ENCODE results near the gene ACKR2.

ACKR2 gene

GRCh38 chr3:42887084-42887483 lies 77.8 kb downstream of the ACKR2 start:
- no peak for DNase-seq (ENCODE audit: low read depth)

- no peak for DNase-seq (ENCODE audit: low read depth)
These were observed 81.8 kb downstream of the ACKR2 start for GRCh38 chr3:42891042-42891441.

DNA sequence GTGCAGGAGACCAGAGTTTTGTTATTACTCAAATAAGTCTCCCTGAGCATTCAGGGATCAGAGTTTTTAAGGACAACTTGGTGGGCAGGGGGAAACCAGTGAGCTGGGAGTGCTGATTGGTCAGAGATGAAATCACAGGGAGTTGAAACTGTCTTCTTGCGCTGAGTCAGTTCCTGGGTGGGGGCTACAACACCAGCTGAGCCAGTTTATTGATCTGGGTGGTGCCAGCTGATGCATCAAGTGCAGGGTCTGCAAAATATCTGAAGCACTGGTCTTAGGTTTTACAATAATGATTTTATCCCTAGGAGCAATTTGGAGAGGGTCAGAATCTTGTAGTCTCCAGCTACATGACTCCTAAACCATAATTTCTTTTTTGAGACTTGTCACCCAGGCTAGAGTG lies 82.9 kb downstream of the ACKR2 start:
- no peak for DNase-seq (ENCODE audit: low read depth)

- no peak for DNase-seq (ENCODE audit: low read depth)
These were observed 83.6 kb downstream of the ACKR2 start for GRCh38 chr3:42892807-42893206.

- DNase-seq (ENCODE audit: low read depth): no peak
These were observed 85.7 kb downstream of the ACKR2 start for GRCh38 chr3:42894698-42895579.

DNA sequence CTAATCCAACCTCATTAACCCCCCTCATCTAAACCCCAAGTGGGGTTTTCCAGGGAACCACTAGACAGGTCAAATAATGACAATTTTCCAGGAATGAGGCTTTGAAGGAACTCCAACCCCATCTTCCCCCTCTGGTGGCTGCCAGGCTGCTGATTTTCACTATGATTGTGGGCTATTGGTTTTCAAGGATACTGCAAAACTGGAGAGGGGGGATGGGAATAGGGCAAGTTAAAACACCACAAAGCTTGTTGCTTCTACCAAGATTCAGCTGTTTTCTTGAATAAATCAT lies 86.3 kb downstream of the ACKR2 start:
- no peak for DNase-seq (ENCODE audit: low read depth)

DNA sequence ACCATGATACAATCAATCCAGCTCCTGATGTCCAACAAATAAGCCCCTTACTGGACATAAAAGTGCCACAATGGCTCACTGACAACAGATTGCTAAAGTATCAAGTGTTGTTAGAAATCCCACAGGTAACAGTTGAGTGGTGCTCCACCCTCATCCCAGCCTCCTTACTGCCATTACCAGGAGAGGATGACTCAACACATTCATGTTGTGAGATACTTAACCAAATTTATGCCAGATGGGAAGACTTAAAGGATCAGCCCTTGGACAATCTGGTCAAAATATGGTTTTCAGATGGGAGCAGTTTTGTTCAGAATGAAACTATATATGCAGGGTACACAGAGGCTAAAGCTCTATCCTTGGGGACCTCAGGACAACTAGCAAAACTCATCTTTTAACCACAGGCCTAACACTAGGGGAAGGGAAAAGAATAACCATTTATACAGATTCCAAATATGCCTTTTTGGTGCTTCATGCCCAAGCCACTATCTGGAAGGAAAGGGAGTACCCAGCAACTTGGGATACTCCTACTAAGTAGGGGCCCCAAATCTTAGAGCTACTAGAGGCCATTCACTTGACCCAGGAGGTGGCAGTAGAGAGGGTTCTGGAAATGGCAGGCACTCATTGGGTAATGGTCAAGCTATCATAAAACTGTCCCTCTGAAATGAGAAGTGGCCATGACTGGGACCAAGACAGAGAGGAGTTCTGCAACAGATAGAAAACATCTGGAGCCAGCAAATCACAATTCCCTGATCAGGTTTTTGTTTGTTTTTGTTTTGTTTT lies 89.8 kb downstream of the ACKR2 start:
- no peak for DNase-seq (ENCODE audit: low read depth)

- no peak for DNase-seq (ENCODE audit: low read depth)
These were observed 91.2 kb downstream of the ACKR2 start for GRCh38 chr3:42900226-42901072.

- DNase-seq (ENCODE audit: low read depth): no peak
These were observed 91.8 kb downstream of the ACKR2 start for GRCh38 chr3:42901073-42901415.

DNA sequence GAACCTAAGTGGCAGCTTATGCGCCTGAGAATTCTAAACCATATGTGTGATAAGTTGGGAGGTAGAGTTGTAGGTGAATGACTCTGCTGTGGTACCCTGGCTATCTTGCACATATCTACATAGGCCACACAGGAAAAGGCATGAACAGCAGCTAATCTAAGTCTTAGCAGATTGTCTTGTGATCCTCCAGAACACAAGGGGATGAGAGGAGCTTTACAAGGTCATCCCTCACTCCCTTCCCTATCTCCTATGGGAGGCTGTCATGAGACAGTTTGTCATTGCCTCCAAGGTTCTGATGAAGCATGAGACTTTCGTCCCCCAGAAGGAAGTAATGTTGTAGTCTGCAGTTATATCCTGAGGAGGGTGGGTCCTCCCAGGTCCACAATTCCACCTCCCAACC lies 93.0 kb downstream of the ACKR2 start:
- DNase-seq (ENCODE audit: low read depth): no peak

- DNase-seq (ENCODE audit: low read depth): no peak
These were observed 94.8 kb downstream of the ACKR2 start for GRCh38 chr3:42904076-42904475.

DNA sequence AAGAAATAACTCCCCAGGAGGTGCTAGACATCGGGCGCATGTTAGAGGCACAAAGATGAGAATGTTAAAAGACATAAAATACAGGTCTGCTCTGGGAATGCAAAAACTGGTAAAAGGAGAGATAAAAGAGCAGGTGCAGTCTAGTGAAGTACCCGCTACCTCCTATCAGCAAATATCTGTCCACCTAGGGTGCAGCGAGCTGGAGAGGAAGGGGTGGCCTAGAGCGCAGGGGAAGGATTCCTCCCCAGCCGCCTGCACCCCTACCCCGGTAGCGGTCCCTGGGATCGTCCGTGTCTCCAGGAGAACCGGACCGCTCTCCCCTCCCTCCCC lies 96.5 kb downstream of the ACKR2 start:
- DNase-seq (ENCODE audit: low read depth): no peak

GRCh38 chr3:42906070-42906847 lies 97.0 kb downstream of the ACKR2 start, which contains the start of gene ZNF662:
Gene ZNF662 (plus strand): TSS chr3:42906142. CDS start chr3:42908115, 1,973 bp downstream.
- no peak for DNase-seq (ENCODE audit: low read depth)

GRCh38 chr3:42906848-42907183 lies 97.6 kb downstream of the ACKR2 start:
- DNase-seq (ENCODE audit: low read depth): no peak

- no peak for DNase-seq (ENCODE audit: low read depth)
These were observed 99.4 kb downstream of the ACKR2 start for GRCh38 chr3:42908675-42909074.

GRCh38 chr3:42911551-42911950 lies 102.3 kb downstream of the ACKR2 start:
- no peak for DNase-seq (ENCODE audit: low read depth)

GRCh38 chr3:42914771-42915515 lies 105.7 kb downstream of the ACKR2 start:
- DNase-seq (ENCODE audit: low read depth): no peak

All from activated gamma-delta T cell treated with anti-CD3 and anti-CD28 coated beads, Interleukin-2, amount 50 U/mL, for 16 hours (primary cell).